Lower leg skin (tissue), 3 donors: ENCODE data around the gene CAPN12.

Experiments
- CTCF ChIP-seq, 3 donors: fragments of 450-650 bp; IDR thresholded peaks; one replicate each; pipeline ENCODE4 v1.5.1; 2016; ENCODE audit warnings: antibody characterized with exemption in 3 of 3, mild to moderate bottlenecking in 3 of 3, moderate library complexity in 2 of 3
- POLR2A ChIP-seq, 2 donors: fragments of 450-650 bp; IDR thresholded peaks; one replicate each; pipeline ENCODE4 v1.6.1; 2016 to 2017; ENCODE audit warnings: antibody characterized with exemption in 2 of 2, mild to moderate bottlenecking in 1 of 2, moderate library complexity in 1 of 2

GRCh38 chr19:38740257-38740592 is 4.0 kb downstream of the CAPN12 start:
- TF ChIP-seq CTCF (IDR thresholded peaks at IDR 0.05) (no peak), POLR2A (IDR thresholded peaks at IDR 0.05) (no peak)
